GM19099 (cell line): ENCODE measurements around the gene YARS1.

Experiments
- POLR2A ChIP-seq: IDR thresholded peaks from 3 replicates; pipeline ENCODE4 v1.6.1; 2011; ENCODE audit warnings: low read depth; ENCODE audit not compliant: insufficient read length; ENCODE audit errors: extremely low read depth

Gene YARS1

GRCh38 chr1:32761936-32762335, 55.2 kb downstream of the YARS1 start:
- no peak for TF ChIP-seq POLR2A

GRCh38 chr1:32761253-32761877, 55.8 kb downstream of the YARS1 start:
- TF ChIP-seq POLR2A: no peak

GRCh38 chr1:32759997-32760623, 57.0 kb downstream of the YARS1 start:
- TF ChIP-seq POLR2A: no peak

GRCh38 chr1:32759521-32759981, 57.6 kb downstream of the YARS1 start:
- TF ChIP-seq POLR2A: no peak

- TF ChIP-seq POLR2A: no peak
Measured at GRCh38 chr1:32758795-32759430, 58.2 kb downstream of the YARS1 start.

- TF ChIP-seq POLR2A: no peak
Measured at GRCh38 chr1:32758177-32758794, 58.9 kb downstream of the YARS1 start.

- TF ChIP-seq POLR2A: no peak
Measured at GRCh38 chr1:32757213-32757895, 59.8 kb downstream of the YARS1 start.

- TF ChIP-seq POLR2A: no peak
Measured at GRCh38 chr1:32755810-32756159, 61.4 kb downstream of the YARS1 start.

GRCh38 chr1:32755098-32755809, 61.9 kb downstream of the YARS1 start:
- TF ChIP-seq POLR2A: no peak

- no peak for TF ChIP-seq POLR2A
Measured at GRCh38 chr1:32754317-32755097, 62.7 kb downstream of the YARS1 start.

GRCh38 chr1:32753532-32754316, 63.4 kb downstream of the YARS1 start:
- TF ChIP-seq POLR2A: no peak

GRCh38 chr1:32749771-32750170, 67.4 kb downstream of the YARS1 start:
- TF ChIP-seq POLR2A: no peak

- TF ChIP-seq POLR2A: no peak
Measured at GRCh38 chr1:32749332-32749731, 67.8 kb downstream of the YARS1 start.
